Measurements from ENCODE around the gene FXYD6. TPM values are rescaled to one million over a fixed set of nuclear protein-coding genes. Genes with fewer than 3 reads are reported as not detected.

Gene FXYD6
- total RNA-seq, 4 donors from 2014 or later: 7.6 to 20.0 (median 13.9) TPM

GRCh38 chr11:117819096-117820040 lies 57.1 kb downstream of the FXYD6 start:
- TF ChIP-seq, protein P1, sequence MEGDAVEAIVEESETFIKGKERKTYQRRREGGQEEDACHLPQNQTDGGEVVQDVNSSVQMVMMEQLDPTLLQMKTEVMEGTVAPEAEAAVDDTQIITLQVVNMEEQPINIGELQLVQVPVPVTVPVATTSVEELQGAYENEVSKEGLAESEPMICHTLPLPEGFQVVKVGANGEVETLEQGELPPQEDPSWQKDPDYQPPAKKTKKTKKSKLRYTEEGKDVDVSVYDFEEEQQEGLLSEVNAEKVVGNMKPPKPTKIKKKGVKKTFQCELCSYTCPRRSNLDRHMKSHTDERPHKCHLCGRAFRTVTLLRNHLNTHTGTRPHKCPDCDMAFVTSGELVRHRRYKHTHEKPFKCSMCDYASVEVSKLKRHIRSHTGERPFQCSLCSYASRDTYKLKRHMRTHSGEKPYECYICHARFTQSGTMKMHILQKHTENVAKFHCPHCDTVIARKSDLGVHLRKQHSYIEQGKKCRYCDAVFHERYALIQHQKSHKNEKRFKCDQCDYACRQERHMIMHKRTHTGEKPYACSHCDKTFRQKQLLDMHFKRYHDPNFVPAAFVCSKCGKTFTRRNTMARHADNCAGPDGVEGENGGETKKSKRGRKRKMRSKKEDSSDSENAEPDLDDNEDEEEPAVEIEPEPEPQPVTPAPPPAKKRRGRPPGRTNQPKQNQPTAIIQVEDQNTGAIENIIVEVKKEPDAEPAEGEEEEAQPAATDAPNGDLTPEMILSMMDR (IDR thresholded peaks at IDR 0.05; ENCODE audit: low read depth): no peak

GRCh38 chr11:117818041-117818873 lies 58.2 kb downstream of the FXYD6 start:
- TF ChIP-seq, protein P1 (IDR thresholded peaks at IDR 0.05; ENCODE audit: low read depth): no peak

DNA sequence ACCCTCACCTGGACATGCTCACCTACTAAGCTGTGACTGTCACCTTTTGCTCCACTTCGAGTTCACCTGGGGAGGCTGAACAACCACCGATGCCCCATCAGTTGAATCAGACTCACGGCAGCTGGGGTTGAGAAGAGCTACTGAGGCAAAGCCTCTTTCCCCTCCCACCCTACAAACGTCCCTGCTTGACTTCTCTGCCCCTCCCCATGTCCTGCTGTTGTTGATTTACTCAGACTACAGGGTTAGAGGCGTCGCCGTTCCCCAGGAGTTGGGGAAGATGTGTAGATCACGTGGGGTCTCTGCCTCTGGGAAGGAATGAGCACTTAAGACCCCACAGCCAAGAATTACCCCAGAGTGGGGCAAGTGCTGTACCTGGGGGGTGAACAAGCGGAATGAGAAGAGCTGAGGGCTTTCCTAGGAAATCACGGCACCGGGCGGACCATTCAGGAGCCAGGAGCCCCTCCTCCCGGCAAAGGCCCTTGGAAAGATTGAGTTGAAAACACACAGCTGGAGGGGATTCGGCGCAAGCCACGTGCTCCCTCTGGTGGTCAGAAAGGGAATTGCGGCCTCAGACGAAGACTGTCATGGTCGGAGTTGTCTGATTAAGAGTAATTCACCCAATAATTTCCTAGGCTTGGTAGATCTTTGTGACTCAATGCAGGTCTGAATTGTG lies 59.0 kb downstream of the FXYD6 start:
- TF ChIP-seq, protein P1 (IDR thresholded peaks at IDR 0.05; ENCODE audit: low read depth): no peak

DNA sequence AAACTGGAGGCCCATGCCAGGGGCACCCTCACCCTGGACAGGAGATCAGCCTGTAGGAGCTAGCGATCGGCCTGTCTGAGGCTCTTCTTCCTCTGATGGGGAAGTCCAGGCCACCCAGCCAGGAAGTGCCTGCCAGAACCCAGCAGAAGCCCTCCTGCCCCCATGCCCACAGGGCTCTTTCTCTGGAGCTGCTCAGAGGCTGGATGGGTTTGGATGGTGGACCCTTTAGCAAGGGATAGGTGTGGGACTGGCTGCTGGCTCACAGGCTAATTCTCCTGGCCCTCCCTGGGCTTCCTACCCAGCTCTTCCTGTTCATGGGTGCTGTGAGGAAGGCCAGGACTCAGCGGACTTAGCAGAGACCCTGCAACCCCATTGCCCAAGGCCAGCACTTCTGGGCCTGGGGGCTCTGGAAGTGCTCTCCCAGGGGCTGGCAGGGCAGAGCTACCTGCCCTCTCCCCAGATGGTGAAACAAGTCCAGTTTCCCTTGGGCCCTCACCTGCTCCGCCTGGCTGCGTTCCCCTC lies 59.6 kb downstream of the FXYD6 start:
- TF ChIP-seq, protein P1 (IDR thresholded peaks at IDR 0.05; ENCODE audit: low read depth): no peak

DNA sequence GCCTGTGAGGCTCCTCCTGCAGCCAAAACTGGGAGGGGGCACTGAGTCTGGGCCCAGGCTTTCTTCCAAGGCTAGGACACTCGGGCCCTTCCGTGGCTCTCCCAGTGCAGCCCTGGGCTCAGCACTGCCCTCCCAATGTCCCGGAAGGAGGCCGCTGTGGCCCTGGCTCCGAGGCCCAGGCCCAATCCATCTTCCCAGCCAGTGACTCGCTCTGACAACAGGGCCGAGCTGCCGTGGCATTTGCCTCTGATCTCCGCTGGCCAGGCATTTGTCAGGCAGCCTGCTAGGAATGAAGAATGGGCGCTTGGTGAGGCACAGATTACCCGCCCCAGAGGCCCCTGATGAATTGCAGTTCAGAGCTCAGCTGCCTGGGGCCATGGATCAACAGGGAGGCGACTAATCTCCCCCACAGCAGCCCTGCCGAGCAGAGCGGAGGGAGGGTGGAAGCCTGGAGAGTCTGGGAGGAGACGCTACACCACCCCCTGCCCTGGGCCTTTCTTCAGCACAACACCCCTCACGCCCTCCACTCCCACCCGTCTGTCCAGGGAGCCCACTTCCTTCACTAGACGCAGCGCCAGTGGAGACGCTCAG lies 60.2 kb downstream of the FXYD6 start:
- TF ChIP-seq, protein P1 (IDR thresholded peaks at IDR 0.05; ENCODE audit: low read depth): no peak

- TF ChIP-seq, protein P1 (IDR thresholded peaks at IDR 0.05; ENCODE audit: low read depth): no peak
These were observed 61.1 kb downstream of the FXYD6 start for GRCh38 chr11:117815262-117815803.

Measured in subcutaneous adipose tissue (tissue), 4 donors.